ENCODE results near the gene CASK.
"Not testable (repeated sequence)": the region's sequence is repeated elsewhere in the genome, so short reads cannot be mapped to it uniquely, and the experiment has no call there.

CASK gene

GRCh38 chrX:41703574-41704029 is 219.8 kb downstream of the CASK start:
- H3K4me3 ChIP-seq (ENCODE audit: low read depth, low read length): no peak overlapping the region

GRCh38 chrX:41695426-41695825 is 227.9 kb downstream of the CASK start:
- H3K4me3 ChIP-seq (ENCODE audit: low read depth, low read length): no peak overlapping the region

- H3K4me3 ChIP-seq (ENCODE audit: low read depth, low read length): no peak overlapping the region
Observed at GRCh38 chrX:41693024-41693423, 230.3 kb downstream of the CASK start.

DNA sequence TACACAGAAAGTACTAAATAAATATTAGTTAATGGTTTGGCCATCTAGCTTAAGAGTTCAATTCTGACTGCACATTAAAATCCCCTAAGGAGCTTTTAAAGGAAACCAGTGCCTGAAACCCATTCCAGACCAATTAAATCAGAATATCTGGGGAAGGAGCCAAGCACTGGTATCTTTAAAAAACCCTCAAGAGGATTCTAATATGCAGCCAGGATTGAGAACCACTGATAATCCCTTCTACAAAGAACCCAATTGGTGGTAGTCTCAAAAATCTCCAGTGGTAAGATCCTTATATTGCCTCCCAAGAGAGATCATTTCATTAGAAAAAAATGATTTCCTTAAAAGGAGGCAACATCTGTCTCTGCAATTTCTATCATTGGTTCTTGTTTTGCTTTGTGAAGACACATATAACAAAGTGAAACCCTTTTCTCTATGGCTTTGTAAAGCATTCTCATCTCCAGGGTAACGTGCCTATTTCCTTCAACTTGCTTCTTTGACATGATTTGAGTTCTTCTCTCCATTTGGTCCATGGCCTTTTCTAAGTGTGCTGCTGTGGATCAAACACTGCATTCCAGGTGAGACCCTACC is 231.1 kb downstream of the CASK start:
- H3K4me3 ChIP-seq (ENCODE audit: low read depth, low read length): no peak overlapping the region

- no peak overlapping the region for H3K4me3 ChIP-seq (ENCODE audit: low read depth, low read length)
Observed at GRCh38 chrX:41689711-41690110, 233.6 kb downstream of the CASK start.

- H3K4me3 ChIP-seq (ENCODE audit: low read depth, low read length): no peak within 1 kb of the TSS
Observed at GRCh38 chrX:41688835-41689234, 234.5 kb downstream of the CASK start, which contains the start of gene GPR34. GPR34 (plus strand) TSS chrX:41688973; CDS start chrX:41695634, 6,661 bp downstream.

GRCh38 chrX:41688156-41688555 is 235.2 kb downstream of the CASK start:
- H3K4me3 ChIP-seq (ENCODE audit: low read depth, low read length): no peak overlapping the region

DNA sequence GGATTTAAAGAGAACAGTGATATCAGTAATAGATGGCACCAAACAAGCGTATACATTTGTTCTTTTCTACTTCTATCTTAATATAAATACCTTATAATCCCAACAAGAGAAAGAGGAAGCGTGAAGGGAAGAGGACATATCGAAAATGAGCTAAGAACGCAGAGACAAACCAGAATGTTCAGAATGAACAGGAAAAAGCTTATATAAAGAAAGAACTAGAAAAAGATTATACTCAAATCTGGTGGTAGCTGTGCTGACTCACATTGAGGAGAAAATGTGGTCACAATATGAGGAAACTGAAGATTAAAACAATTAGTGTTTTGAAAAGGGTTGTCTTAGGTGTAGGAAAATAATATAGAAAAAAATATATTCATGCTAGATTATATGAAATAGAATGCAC is 236.6 kb downstream of the CASK start:
- no peak overlapping the region for H3K4me3 ChIP-seq (ENCODE audit: low read depth, low read length)

DNA sequence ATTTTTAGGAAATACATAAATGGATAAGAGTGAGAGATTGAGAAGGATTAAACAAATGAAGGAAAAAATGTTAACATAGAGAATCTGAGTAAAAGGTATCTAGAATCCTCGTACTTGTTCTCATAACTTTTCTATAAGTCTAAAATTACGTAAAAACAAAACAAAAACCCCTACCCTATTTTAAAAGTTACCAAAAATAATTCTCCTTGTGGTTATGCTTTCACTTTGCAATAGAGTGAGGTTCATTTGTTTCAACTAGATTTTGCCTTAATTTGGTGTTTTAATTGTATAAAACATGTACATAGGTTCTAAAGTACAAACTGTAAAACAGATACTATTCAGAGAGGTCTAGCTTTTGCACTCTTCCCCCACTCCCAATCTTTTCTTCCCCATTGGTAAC is 238.4 kb downstream of the CASK start:
- no peak overlapping the region for H3K4me3 ChIP-seq (ENCODE audit: low read depth, low read length)

DNA sequence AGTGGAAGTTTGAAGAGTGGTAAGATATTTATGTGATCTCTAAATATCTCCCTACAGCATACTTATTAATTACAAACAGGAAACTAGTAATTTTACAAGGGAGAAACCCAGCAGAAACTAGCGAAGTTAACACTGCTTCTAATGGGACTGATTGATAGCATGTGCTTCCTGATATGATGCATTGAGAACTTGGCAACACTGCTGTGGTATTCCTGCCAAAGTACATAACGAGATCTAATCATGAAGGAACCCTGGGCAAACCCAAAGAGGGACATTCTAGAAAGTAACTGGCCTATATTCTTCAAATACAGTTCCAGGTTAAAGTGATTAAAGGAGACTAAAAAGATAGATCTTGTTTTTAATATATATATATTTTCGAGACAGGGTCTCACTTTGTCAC is 239.2 kb downstream of the CASK start:
- H3K4me3 ChIP-seq (ENCODE audit: low read depth, low read length): no peak overlapping the region

DNA sequence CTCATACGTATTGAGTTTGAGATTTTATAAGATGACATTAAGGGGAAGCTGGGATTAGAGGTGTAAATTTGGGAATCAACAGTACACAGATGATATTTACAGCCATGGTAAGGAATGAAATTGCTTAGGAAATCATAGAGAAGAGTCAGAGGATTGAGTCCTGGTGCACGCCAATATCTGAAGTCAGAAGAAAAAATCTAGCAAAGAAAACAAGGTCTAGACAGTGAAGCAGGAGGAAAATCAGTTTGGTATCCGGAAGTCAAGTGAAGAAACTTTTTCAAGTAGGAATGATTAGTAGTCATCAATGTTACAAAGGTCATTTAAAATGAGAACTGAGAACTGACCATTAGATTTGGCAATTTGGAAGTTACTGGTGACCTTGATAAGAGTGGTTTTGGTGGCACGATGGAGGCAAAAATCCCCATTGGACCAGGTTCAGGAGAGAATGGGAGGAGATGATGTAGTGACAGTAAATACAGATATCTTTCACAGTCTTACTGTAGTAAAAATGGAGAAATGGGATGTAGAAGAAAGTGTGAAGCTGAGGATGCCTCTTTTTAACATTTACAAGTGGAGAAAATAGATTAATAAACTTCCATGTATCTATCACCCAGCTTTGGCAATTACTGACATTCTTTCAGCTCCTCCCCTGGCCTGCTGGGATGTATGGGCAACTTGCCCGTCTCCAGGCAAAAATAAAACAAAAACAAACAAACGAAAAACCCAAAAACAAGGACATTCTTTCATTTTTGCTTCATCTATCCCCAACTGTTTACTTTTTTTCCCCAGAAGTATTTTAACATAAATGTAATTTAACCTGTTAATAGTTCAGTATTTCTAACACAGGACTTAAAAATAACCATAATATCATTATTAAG is 245.9 kb downstream of the CASK start:
- H3K4me3 ChIP-seq (ENCODE audit: low read depth, low read length): no peak overlapping the region

- not testable (repeated sequence) for H3K4me3 ChIP-seq (ENCODE audit: low read depth, low read length)
Observed at GRCh38 chrX:41676361-41676760, 247.0 kb downstream of the CASK start.

DNA sequence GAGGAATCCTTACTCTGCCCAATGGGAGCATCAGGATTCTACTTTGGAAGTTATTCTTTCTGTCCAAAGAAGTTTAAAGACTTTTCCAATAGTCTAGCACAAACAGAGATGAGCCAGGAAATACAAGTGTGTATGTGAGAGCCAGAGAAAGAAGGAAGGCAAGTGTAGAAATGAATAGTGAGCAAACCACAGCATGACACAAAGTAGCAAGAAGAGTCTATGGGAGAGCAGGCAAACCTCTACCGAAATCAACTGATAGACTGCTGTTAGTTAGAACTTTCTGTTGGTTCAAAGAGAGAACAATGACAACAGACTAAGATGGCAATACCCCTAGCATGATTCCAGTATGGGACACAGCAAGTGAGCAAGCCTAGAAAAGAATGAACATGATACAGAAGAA is 250.7 kb downstream of the CASK start:
- no peak overlapping the region for H3K4me3 ChIP-seq (ENCODE audit: low read depth, low read length)

DNA sequence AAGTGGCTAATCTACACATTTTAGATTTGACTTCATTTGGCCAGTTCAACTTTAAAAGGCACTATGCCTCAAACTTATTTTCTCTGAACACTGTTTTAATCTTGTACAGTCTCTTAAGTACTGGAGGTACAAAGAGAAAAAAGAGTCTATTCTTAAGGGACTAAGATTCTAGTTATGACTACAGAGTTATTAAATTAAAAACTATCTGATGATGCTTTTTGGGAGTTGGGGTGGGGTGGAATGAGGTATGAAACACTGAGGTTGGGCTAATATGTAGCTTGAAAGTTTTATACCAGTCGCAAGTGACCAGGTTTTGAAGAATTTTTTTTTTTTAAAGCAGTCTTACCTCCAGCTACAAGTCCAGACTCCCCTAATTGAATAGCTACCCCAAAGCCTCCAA is 252.3 kb downstream of the CASK start:
- no peak overlapping the region for H3K4me3 ChIP-seq (ENCODE audit: low read depth, low read length)

- H3K4me3 ChIP-seq (ENCODE audit: low read depth, low read length): no peak overlapping the region
Observed at GRCh38 chrX:41670112-41670511, 253.2 kb downstream of the CASK start.

DNA sequence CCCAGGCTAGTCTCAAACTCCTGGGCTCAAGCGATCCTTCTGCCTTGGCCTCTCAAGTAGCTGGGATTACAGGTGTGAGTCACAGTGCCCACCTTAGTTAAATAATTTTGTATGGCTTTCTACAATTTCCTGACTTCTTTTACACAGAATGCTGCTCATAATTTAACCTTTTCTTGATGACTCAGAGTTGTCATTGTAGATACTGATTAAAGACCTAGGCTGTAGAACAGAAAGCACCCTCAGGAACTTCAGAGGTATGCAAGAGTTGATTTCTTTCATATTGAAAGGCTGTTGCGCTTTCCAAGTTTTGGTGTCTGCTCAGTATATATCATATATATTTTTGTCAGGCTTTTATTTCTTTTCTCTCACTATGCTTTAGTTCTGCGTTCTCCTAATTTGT is 255.7 kb downstream of the CASK start:
- no peak overlapping the region for H3K4me3 ChIP-seq (ENCODE audit: low read depth, low read length)

DNA sequence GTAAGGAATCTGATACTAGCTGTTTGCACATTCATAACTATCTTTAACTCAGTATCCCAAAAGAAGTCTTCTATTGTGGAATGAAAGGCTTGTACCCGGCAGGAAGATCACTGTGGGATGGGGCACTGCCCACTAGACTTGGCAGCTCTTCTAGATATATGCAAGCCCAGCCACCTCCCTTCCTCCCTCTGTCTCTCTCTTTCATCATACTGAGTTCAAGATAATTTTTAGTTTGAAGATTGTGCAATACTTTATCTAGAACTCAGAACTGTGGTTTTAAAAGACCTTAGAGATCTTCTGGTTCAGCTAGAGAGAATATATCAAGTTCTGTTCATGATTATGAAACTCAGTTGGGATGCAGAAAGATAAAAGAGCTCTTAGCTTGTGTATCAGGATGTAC is 257.1 kb downstream of the CASK start:
- no peak overlapping the region for H3K4me3 ChIP-seq (ENCODE audit: low read depth, low read length)

DNA sequence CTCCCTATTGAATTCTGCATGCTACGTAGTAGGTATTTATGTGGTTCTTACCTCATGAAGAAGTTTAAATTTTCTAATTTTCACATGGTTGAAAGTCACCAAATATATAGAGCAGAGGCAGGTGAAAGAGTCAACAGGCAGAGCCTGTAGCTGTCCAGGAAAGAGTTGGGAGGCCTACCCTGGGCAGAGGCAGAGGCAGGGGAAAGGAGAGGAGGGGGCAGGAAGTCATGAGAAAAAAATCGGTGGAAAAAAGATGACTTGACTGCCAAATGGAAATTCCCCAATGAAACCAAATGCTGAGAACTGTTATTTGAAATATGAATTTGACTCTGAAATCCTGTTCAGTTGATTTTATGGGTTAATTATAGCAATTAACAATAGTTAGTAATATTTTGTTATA is 257.7 kb downstream of the CASK start:
- H3K4me3 ChIP-seq (ENCODE audit: low read depth, low read length): no peak overlapping the region

DNA sequence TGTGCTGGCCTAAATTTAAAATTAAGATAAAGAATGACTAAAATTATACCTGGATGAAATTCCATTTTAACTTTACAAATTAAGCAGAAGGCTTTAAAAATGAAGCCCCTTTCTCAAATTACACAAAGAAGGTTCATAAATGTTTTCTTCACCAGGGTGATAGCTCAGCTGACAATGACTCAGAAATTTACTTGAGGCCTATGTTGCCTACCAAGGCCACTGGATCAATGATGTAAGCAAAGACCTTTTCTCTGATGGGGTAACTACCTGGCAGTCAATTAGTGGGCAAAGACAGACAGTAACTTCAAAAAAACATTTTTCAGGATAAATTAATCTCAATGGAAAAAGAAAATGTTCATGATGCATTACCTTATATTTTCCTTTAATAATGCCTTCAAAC is 258.4 kb downstream of the CASK start:
- no peak overlapping the region for H3K4me3 ChIP-seq (ENCODE audit: low read depth, low read length)

GRCh38 chrX:41664375-41664901 is 258.9 kb downstream of the CASK start:
- H3K4me3 ChIP-seq (ENCODE audit: low read depth, low read length): no peak overlapping the region

- H3K4me3 ChIP-seq (ENCODE audit: low read depth, low read length): no peak overlapping the region
Observed at GRCh38 chrX:41661366-41662095, 261.8 kb downstream of the CASK start.
